HepG2 (cell line): ENCODE results near the gene BCDIN3D. TPM values are rescaled to one million over a fixed set of nuclear protein-coding genes. Genes with fewer than 3 reads are reported as not detected.

ENCODE experiments used
- ATAC-seq: fragments of 200-7000 bp; cut with Tn5 transposase; 3 replicates; pipeline ENCODE4 v1.9.1; 2020; ENCODE audit warnings: mild to moderate bottlenecking, moderate library complexity
- BruUV-seq: library from RNA; stranded (reverse); fragments of 400-500 nt; replicated peaks from 2 replicates; lab custom pipeline; 2021; lab: Mats Ljungman, UMichigan
- CTCF ChIA-PET: fragments of 300-600 bp; formaldehyde crosslinking; extraction: SDS; loops from one replicate; lab custom pipeline; 2021; ENCODE audit warnings: low total read pairs, inconsistent platforms, low intra/inter-chr PET ratio; lab: Yijun Ruan, JAX
- POLR2A ChIA-PET: fragments of 350-600 bp; sonication (Branson Sonifier 250); formaldehyde crosslinking; loops from one replicate; lab custom pipeline; 2020; ENCODE audit warnings: antibody characterized with exemption, inconsistent platforms; lab: Yijun Ruan, JAX
- DNase-seq: peaks from one replicate; pipeline ENCODE4 v3.0.0-alpha.2; 2015; ENCODE audit warnings: low spot score
- FAIRE-seq: peaks from 3 replicates; lab custom pipeline; 2011; peaks lifted over from hg19 to GRCh38; lab: Jason Lieb, UNC
- H2AFZ ChIP-seq: one replicate; pipeline ENCODE4 v1.6.1; 2011; ENCODE audit warnings: low read length, inconsistent platforms
- H3K27ac ChIP-seq: fragments of 300-600 bp; 3 replicates; pipeline ENCODE4 v1.8.0; 2011; ENCODE audit warnings: mixed run types, mild to moderate bottlenecking, mixed read lengths, low read length, inconsistent platforms; ENCODE audit not compliant: insufficient read depth; ENCODE audit errors: extremely low read length
- H3K27me3 ChIP-seq, 2 experiments: fragments of 200-600 bp in 1 of 2; 2 replicates in 1 of 2; 3 replicates in 1 of 2; pipeline versions ENCODE4 v1.6.0 to v1.8.0; 2011; ENCODE audit warnings: low read length in 2 of 2, mild to moderate bottlenecking in 2 of 2, moderate library complexity in 2 of 2, inconsistent platforms in 1 of 2; ENCODE audit not compliant: insufficient read depth in 2 of 2, control insufficient read depth in 1 of 2
- H3K36me3 ChIP-seq, 2 experiments: fragments of 200-600 bp in 1 of 2; replicated peaks in 1 of 2; 2 replicates in 1 of 2; 3 replicates in 1 of 2; pipeline versions ENCODE4 v1.5.1 to v1.8.0; 2011; ENCODE audit warnings: low read length in 2 of 2, inconsistent platforms in 1 of 2; ENCODE audit not compliant: insufficient read depth in 2 of 2, control insufficient read depth in 1 of 2
- H3K4me1 ChIP-seq: 2 replicates; pipeline ENCODE4 v1.5.1; 2012; ENCODE audit warnings: low read length, inconsistent platforms; ENCODE audit not compliant: insufficient read depth
- H3K4me2 ChIP-seq: 2 replicates; pipeline ENCODE4 v1.6.0; 2011; ENCODE audit warnings: low read depth, low read length, inconsistent platforms
- H3K4me3 ChIP-seq, 3 experiments: fragments of 200-600 bp in 1 of 3; sonication (generic), shearing (Covaris generic) in 1 of 3; replicated peaks in 1 of 3; 2 replicates each; pipeline ENCODE4 v1.5.1; 2011 to 2016; ENCODE audit warnings: low read length in 3 of 3, inconsistent platforms in 2 of 3, low read depth in 2 of 3, mild to moderate bottlenecking in 2 of 3, control low read depth in 1 of 3, mixed read lengths in 1 of 3; ENCODE audit not compliant: insufficient read depth in 1 of 3
- H3K79me2 ChIP-seq: one replicate; pipeline ENCODE4 v1.6.1; 2011; ENCODE audit warnings: low read length, inconsistent platforms; ENCODE audit not compliant: insufficient read depth
- H3K9ac ChIP-seq: 2 replicates; pipeline ENCODE4 v1.6.0; 2011; ENCODE audit warnings: mild to moderate bottlenecking, low read depth, low read length, inconsistent platforms; ENCODE audit not compliant: insufficient read depth
- H3K9me3 ChIP-seq: 2 replicates; pipeline ENCODE4 v1.5.1; 2012; ENCODE audit warnings: mild to moderate bottlenecking, low read length
- H4K20me1 ChIP-seq: 2 replicates; pipeline ENCODE4 v1.6.0; 2011; ENCODE audit warnings: inconsistent platforms, mild to moderate bottlenecking, low read length, moderate library complexity; ENCODE audit not compliant: insufficient read depth
- EP300 ChIP-seq, 3 experiments: sonication (generic) in 1 of 3; formaldehyde crosslinking in 1 of 3; IDR thresholded peaks; 2 replicates each; pipeline versions ENCODE4 v1.5.1 to v1.6.1; 2011 to 2020; ENCODE audit warnings: low read depth in 2 of 3, low read length in 2 of 3, borderline replicate concordance in 1 of 3, improper control_type of control experiment in 1 of 3, mild to moderate bottlenecking in 1 of 3, missing genetic modification reagents in 1 of 3, moderate library complexity in 1 of 3
- GABPB1 ChIP-seq: IDR thresholded peaks from 2 replicates; pipeline ENCODE4 v1.6.1; 2016; ENCODE audit warnings: mild to moderate bottlenecking, missing genetic modification reagents, moderate library complexity, missing compliant biosample characterization
- KDM1A ChIP-seq: IDR thresholded peaks from 2 replicates; pipeline ENCODE4 v1.6.1; 2016; ENCODE audit warnings: missing compliant biosample characterization
- THAP11 ChIP-seq: IDR thresholded peaks from 2 replicates; pipeline ENCODE4 v1.6.1; 2016; ENCODE audit warnings: missing biosample characterization, missing genetic modification reagents
- ZNF446 ChIP-seq: sonication (generic); formaldehyde crosslinking; IDR thresholded peaks from 2 replicates; pipeline ENCODE4 v1.5.0; 2020; ENCODE audit warnings: mild to moderate bottlenecking, missing genetic modification reagents
- ZNF644 ChIP-seq: IDR thresholded peaks from 2 replicates; pipeline ENCODE4 v1.6.1; 2016; ENCODE audit warnings: low read depth
- ZNF777 ChIP-seq: sonication (generic); formaldehyde crosslinking; IDR thresholded peaks from 2 replicates; pipeline ENCODE4 v1.4.0; 2020; ENCODE audit warnings: missing genetic modification reagents
- WGBS: methylation state at CpG from one replicate; pipeline ENCODE4 v1.1.6; 2017; ENCODE audit warnings: low lambda C conversion rate; 5-methylcytosine and 5-hydroxymethylcytosine counted together
- in situ Hi-C: cut with HindIII; loops from 2 replicates; pipeline ENCODE4 v1.10.0; 2017; ENCODE audit warnings: low pct_unique_long_range_greater_than_20kb; ENCODE audit not compliant: extremely low pct_ligation_motif_present
- intact Hi-C: fragments of 100-400 bp; cut with micrococcal nuclease; formaldehyde crosslinking; loops from one replicate; pipeline ENCODE4 v1.10.0; 2022; ENCODE audit not compliant: unreplicated experiment
- polyA plus RNA-seq, 8 experiments: library from polyadenylated mRNA; depleted of rRNA in 3 of 8; stranded (reverse) in 7 of 8; unstranded in 1 of 8; fragments of >200 nt; fragmentation: Illumina TruSeq in 4 of 8; extraction: Trizol in 4 of 8; gene quantifications; 2 replicates each; pipeline versions ENCODE4 v1.2.1 to v1.2.3, GENCODE V29; 2011 to 2016; ENCODE audit warnings: low read depth in 4 of 8, missing spikeins in 1 of 8, mixed read lengths in 1 of 8; ENCODE audit not compliant: insufficient read depth in 1 of 8
- total RNA-seq, 5 experiments: library from RNA; depleted of rRNA; stranded (reverse); fragments of >200 nt; fragmentation: Illumina TruSeq; extraction: Trizol; gene quantifications; 2 replicates each; pipeline ENCODE4 v1.2.3, GENCODE V29; 2016; ENCODE audit warnings: low read depth in 1 of 5

The BCDIN3D gene
- total and polyA plus RNA-seq, 2 of the 13 experiments (the other 11 are each of a cell fraction or from before 2014, with no cell fraction given), result 2.2 to 2.5 TPM

DNA sequence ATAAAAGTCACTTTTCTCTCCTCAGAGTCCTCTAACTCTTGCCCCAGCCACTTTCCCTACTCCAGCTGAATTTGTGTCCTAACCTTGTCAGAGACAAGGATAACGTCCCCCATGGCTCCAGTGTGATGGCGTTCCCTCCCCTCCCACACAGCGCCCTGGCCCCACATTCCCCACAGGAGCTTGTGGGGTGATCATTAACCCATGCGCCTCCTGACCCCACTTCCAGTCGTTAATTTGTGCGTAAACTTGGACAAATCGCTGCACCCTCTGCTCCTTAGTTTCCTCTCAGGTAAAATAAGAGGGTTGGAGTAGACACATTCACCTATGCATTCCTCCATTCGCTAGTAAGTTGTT, 22.9 kb upstream of the BCDIN3D start (continued):
- no peak for TF ChIP-seq KDM1A (CRISPR knock-in tag)

GRCh38 chr12:49865109-49865781, 22.3 kb upstream of the BCDIN3D start:
- H3K4me2 ChIP-seq, result no peak overlapping the region
- CTCF ChIA-PET, result no interaction called here
- no peak overlapping the region for H3K9ac ChIP-seq
- no peak for ATAC-seq
- no peaks in the 10 kb centered on the region for H3K36me3 ChIP-seq
- no peak for FAIRE-seq
- H3K27me3 ChIP-seq, result peaks cover 2 to 32% of the 10 kb centered on the region in 2 experiments; a peak in 3 of 5 replicates
- H3K79me2 ChIP-seq, result no peaks in the 10 kb centered on the region
- no TSS peak for BruUV-seq
- no peak overlapping the region for H3K4me3 ChIP-seq
- TF ChIP-seq EP300 (IDR thresholded peaks at IDR 0.05; ENCODE audit: low read depth in 2 of 2, low read length in 2 of 2) (no peak), EP300 (CRISPR knock-in tag; IDR thresholded peaks at IDR 0.05; ENCODE audit: borderline replicate concordance) (no peak)
- intact Hi-C loops (loop anchor here (10.0 kb wide), 1 partner anchor 80 kb away; no protein-coding TSS in a partner anchor), in situ Hi-C loops (loop anchor here (5.0 to 10.0 kb wide), 2 partner anchors 77 to 190 kb away; partner anchors contain the start of gene ASIC1)
- H3K4me1 ChIP-seq, result peaks cover 37% of the 10 kb centered on the region
- no peaks in the 10 kb centered on the region for H3K9me3 ChIP-seq
- H3K27ac ChIP-seq, result no peak overlapping the region
- no peak for DNase-seq
- no peaks in the 10 kb centered on the region for H4K20me1 ChIP-seq
- WGBS, result 32% methylated on average over 10 of the region's 13 CpGs
- POLR2A ChIA-PET, result no interaction called here
- no peak overlapping the region for H2AFZ ChIP-seq

DNA sequence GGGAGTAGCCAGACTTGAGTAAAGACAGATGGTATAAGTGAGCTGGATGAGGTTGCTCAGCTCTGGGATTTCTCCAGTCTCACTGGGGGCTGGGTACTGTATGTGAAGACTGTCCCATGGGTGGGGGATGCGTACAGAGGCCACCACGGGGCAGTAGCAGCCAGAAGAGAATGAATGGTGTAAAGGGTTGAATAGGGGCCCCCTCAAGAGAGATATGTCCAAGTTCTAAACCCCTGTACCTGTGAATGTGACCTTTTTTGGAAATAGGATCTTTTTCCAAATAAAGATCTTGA, 21.8 kb upstream of the BCDIN3D start:
- H3K79me2 ChIP-seq, result no peaks in the 10 kb centered on the region
- H2AFZ ChIP-seq, result no peak overlapping the region
- no peaks in the 10 kb centered on the region for H4K20me1 ChIP-seq
- H3K4me1 ChIP-seq, result peaks cover 37% of the 10 kb centered on the region
- BruUV-seq, result no TSS peak
- H3K27me3 ChIP-seq, result peaks cover 2 to 28% of the 10 kb centered on the region in 2 experiments; a peak in 3 of 5 replicates
- no peak overlapping the region for H3K9ac ChIP-seq
- WGBS, result 8% methylated on average over 2 of the region's 2 CpGs
- no peak overlapping the region for H3K27ac ChIP-seq
- FAIRE-seq, result no peak
- in situ Hi-C loops, result loop anchor here (5.0 to 10.0 kb wide), 2 partner anchors 78 to 190 kb away; partner anchors contain the start of gene ASIC1
- no peaks in the 10 kb centered on the region for H3K9me3 ChIP-seq
- DNase-seq, result no peak
- TF ChIP-seq THAP11 (no peak), ZNF446 (CRISPR knock-in tag) (no peak), ZNF777 (CRISPR knock-in tag) (no peak), ZNF644 (CRISPR knock-in tag) (no peak), GABPB1 (CRISPR knock-in tag) (no peak)
- no peak overlapping the region for H3K4me2 ChIP-seq
- no peak overlapping the region for H3K4me3 ChIP-seq
- intact Hi-C loops, result loop anchor here (10.0 kb wide), 1 partner anchor 80 kb away; no protein-coding TSS in a partner anchor
- ATAC-seq, result no peak
- ChIA-PET CTCF (no interaction called here), POLR2A (no interaction called here)
- no peaks in the 10 kb centered on the region for H3K36me3 ChIP-seq
